ENCODE results near the gene GSTK1. TPM values are rescaled to one million over a fixed set of nuclear protein-coding genes. Genes with fewer than 3 reads are reported as not detected.
"Not testable (repeated sequence)": the region's sequence is repeated elsewhere in the genome, so short reads cannot be mapped to it uniquely, and the experiment has no call there.

Gene GSTK1
- total RNA-seq, result 303 TPM
- long read RNA-seq, transcript GSTK1-201 (8 exons, 1,044 nt), result major isoform, 140 of 204 reads
- long read RNA-seq, transcript GSTK1-207 (7 exons, 1,185 nt), result minor isoform, 6 of 204 reads
- long read RNA-seq, partial matches to known transcripts, result 30 of 204 reads
- long read RNA-seq, other reads (novel, unspliced or antisense), result 24 of 204 reads

DNA sequence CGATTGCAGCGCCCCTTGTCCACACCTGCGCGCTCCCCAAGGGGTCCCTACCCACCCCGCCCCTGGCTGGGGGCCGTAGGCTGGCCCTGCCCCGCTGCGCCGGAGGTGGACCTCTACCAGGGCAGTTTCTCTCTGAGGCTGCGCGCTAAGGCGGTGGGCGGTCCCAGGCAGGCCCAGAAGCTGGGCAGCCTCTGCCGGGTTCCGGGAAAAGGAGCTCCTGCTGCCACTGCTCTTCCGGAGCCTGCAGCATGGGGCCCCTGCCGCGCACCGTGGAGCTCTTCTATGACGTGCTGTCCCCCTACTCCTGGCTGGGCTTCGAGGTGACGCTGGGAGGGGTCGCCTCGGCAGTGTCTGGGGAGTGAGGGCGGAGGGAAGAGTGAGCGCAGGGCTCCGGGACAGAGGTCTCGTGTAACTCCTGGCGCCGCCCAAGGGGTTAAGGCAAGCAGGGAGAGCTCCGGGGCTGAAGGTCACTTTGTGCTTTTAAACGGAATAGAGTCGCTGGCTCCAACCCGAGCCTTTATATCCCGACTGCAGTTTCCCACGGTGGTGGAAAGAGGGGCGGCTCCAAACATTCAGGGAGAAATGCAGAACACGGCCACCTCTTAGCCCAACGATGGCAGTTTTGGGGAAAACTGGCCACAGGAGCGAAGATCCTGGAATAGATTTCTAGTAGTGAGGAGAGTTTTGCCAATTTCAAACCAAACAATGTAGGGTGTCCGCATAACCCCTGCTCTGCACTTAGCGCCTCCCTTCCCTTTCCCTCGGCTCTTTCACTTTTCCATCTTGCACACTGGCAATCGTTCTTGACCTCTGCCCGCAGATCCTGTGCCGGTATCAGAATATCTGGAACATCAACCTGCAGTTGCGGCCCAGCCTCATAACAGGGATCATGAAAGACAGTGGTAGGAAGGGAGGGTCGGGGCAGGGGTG, at the start of gene GSTK1:
Gene GSTK1, plus strand, starts transcription at position 176 of the 930 bp plus-strand sequence. Its CDS starts 73 bp downstream, at position 249.
- intact Hi-C loops (cut with micrococcal nuclease), result no loop called here
- ATAC-seq, result peak; percentile 98

DNA sequence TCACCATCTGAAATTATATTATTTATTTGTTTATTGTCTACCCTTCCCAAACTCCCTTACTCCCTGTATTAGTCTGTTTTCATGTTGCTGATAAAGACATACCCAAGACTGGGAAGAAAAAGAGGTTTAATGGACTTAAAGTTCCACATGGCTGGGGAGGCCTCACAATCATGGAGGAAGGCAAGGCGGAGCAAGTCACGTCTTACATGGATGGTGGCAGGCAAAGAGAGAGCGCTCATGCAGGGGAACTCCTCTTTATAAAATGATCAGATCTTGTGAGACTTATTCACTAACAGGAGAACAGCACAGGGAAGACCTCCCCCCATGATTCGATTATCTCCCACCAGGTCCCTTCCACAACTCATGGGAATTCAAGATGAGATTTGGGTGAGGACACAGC, 49.8 kb upstream of the GSTK1 start:
- DNase-seq; ATAC-seq; intact Hi-C loops (cut with micrococcal nuclease): not testable (repeated sequence)

More for the DNA sequence above, at the start of gene GSTK1:
- peak; percentile 93 for DNase-seq

GRCh38 chr7:143214789-143215679, 48.2 kb upstream of the GSTK1 start:
- intact Hi-C loops (cut with micrococcal nuclease), result loop anchor here (2.0 kb wide), 1 partner anchor 206 kb away; no protein-coding TSS in a partner anchor
- ATAC-seq, result peak; percentile 67
- DNase-seq, result no peak

DNA sequence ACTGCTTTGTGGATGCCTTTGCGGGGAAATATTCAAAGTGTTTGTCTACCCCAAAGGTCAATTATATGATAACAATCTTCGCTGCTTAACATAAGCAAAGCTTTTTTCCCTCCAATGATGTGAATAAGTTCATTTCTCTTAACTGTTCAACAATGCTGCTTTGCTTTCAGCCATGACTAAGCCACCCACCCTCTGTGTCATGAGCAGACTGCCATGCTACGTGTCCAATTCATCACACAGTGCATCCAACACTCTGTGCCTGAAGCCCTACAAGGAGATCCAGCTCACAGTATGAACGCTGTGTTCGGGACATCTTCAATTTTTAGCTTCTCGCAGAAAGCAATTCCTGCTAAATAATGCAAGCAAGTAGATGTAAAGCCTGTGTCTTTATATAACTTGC, 47.1 kb upstream of the GSTK1 start:
- ATAC-seq (no peak), DNase-seq (no peak)
- intact Hi-C loops (cut with micrococcal nuclease), result no loop called here

DNA sequence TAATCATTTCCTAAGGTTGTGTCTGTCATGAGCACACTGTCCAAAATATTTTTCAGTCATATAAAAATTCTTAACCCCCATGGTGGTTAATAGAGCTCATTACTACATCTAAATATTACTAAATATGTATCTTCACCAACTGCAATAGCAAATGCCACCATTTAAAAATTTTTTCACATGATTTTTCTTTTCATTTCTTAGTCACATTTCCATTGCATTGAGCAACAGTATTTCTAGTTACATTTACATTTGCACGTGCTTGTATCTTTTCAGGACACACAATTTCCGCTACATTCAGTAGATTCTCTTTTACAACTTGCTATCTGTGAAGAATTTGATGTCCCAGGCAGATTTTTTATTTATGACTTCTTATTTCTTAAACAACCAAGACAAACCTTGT, 46.6 kb upstream of the GSTK1 start:
- intact Hi-C loops (cut with micrococcal nuclease), result no loop called here
- ATAC-seq, result no peak
- DNase-seq, result no peak

GRCh38 chr7:143217806-143218205, 45.4 kb upstream of the GSTK1 start:
- intact Hi-C loops (cut with micrococcal nuclease), result no loop called here
- no peak for ATAC-seq
- no peak for DNase-seq

- intact Hi-C loops (cut with micrococcal nuclease), result no loop called here
- DNase-seq, result no peak
- no peak for ATAC-seq
These were observed 42.0 kb upstream of the GSTK1 start for GRCh38 chr7:143221286-143221685.

GRCh38 chr7:143221737-143222136, 41.5 kb upstream of the GSTK1 start, which contains the start of gene TAS2R40:
TSS of gene TAS2R40 (plus strand) at chr7:143222037. CDS start at chr7:143222079, 42 bp downstream.
- intact Hi-C loops (cut with micrococcal nuclease), result no loop called here
- DNase-seq, result no peak

DNA sequence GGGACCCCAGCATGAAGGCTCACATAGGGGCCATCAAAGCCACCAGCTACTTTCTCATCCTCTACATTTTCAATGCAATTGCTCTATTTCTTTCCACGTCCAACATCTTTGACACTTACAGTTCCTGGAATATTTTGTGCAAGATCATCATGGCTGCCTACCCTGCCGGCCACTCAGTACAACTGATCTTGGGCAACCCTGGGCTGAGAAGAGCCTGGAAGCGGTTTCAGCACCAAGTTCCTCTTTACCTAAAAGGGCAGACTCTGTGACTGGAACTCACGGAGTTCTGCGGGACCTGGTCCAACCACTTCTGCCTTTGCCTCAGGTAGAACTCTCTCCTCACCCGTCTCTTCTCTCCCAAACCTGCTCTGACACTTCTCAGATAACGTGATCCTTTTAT, 40.5 kb upstream of the GSTK1 start:
- DNase-seq (peak; percentile 35), ATAC-seq (peak; percentile 51)
- intact Hi-C loops (cut with micrococcal nuclease), result no loop called here

More at GRCh38 chr7:143221737-143222136, 41.5 kb upstream of the GSTK1 start, which contains the start of gene TAS2R40:
- no peak for ATAC-seq

DNA sequence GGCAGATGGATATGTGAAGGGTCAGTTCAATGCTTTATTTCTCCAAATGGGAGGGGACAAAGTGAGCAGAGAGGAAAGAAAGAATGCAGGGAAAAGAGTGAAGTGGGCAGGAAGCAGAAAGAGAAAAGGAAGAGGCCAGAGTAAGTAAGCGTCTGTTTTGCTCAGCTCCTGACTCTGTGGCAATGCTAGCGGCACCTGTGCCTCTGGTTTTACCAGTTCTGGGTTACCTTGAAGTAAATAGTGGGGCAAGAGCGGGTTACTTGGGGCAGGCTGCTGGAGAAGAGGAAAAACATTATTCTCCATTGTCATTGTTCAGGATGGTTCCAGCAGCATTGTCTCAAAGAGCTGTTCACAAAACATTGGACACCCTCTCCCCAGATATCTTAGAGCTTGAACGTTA, 39.5 kb upstream of the GSTK1 start:
- no peak for ATAC-seq
- intact Hi-C loops (cut with micrococcal nuclease), result no loop called here
- DNase-seq, result no peak

- intact Hi-C loops (cut with micrococcal nuclease), result no loop called here
These were observed 38.2 kb upstream of the GSTK1 start for GRCh38 chr7:143225047-143225446.

DNA sequence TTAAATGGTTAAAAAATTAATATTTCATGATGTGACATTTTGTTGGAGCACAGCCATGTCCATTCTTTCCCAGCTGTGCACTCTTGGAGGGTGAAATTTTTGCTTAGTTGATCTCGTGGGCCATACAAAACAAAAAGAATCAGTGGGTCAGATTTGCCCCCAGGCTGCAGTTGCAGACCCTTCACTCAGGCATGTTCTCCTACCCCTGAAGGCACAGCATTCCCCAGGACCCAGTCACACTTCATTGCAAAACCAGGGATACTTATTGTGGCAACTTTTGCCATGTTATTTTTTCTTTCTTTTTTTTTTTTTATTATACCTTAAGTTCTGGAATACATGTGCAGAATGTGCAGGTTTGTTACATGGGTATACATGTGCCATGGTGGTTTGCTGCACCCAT, 35.4 kb upstream of the GSTK1 start:
- ATAC-seq, result no peak
- intact Hi-C loops (cut with micrococcal nuclease), result no loop called here
- DNase-seq, result no peak

More at GRCh38 chr7:143225047-143225446, 38.2 kb upstream of the GSTK1 start:
- ATAC-seq, result no peak
- no peak for DNase-seq

GRCh38 chr7:143229054-143229790, 34.0 kb upstream of the GSTK1 start:
- intact Hi-C loops (cut with micrococcal nuclease), result no loop called here
- DNase-seq, result no peak
- ATAC-seq, result no peak

GRCh38 chr7:143230602-143231457, 32.4 kb upstream of the GSTK1 start:
- ATAC-seq, result no peak
- intact Hi-C loops (cut with micrococcal nuclease), result no loop called here
- no peak for DNase-seq

- no peak for ATAC-seq
- no peak for DNase-seq
- intact Hi-C loops (cut with micrococcal nuclease), result no loop called here
These were observed 29.3 kb upstream of the GSTK1 start for GRCh38 chr7:143233816-143234532.

DNA sequence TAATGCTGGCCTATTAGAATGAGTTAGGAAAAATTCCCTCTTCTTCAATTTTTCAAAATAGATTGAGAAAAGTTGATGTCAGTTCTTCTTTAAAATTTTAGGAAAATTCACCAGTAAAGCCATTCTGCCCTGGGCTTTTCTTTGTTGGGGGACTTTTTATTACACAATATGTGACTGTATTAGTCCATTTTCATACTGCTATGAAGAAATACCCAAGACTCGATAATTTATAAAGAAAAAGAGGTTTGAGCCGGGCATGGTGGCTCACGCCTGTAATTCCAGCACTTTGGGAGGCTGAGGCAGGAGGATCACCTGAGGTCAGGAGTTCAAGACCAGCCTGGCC, 28.7 kb upstream of the GSTK1 start:
- no peak for ATAC-seq
- intact Hi-C loops (cut with micrococcal nuclease), result no loop called here
- DNase-seq, result no peak

- ATAC-seq (no peak), DNase-seq (no peak)
- intact Hi-C loops (cut with micrococcal nuclease), result no loop called here
These were observed 27.7 kb upstream of the GSTK1 start for GRCh38 chr7:143235561-143235960.
